GM19043 (cell line): Measurements from ENCODE around the gene RSU1.

Source experiments
- ATAC-seq: cut with Tn5 transposase; IDR thresholded peaks from one replicate; pipeline ENCODE4 v1.9.1; 2021; ENCODE audit warnings: low read depth; ENCODE audit not compliant: unreplicated experiment

Gene RSU1

GRCh38 chr10:16745061-16745460 lies 72.2 kb downstream of the RSU1 start:
- ATAC-seq = no peak

GRCh38 chr10:16742165-16742960 lies 74.9 kb downstream of the RSU1 start:
- ATAC-seq = no peak

GRCh38 chr10:16741540-16741939 lies 75.7 kb downstream of the RSU1 start:
- ATAC-seq = no peak

- ATAC-seq = no peak
Observed at GRCh38 chr10:16737420-16737819, 79.8 kb downstream of the RSU1 start.

GRCh38 chr10:16735671-16736070 lies 81.6 kb downstream of the RSU1 start:
- ATAC-seq = no peak

- no peak for ATAC-seq
Observed at GRCh38 chr10:16732376-16732775, 84.8 kb downstream of the RSU1 start.

GRCh38 chr10:16728266-16728665 lies 89.0 kb downstream of the RSU1 start:
- ATAC-seq = no peak

GRCh38 chr10:16727666-16728065 lies 89.6 kb downstream of the RSU1 start:
- ATAC-seq = no peak

- ATAC-seq = no peak
Observed at GRCh38 chr10:16724509-16724908, 92.7 kb downstream of the RSU1 start.

- ATAC-seq = no peak
Observed at GRCh38 chr10:16720812-16721211, 96.4 kb downstream of the RSU1 start.

- no peak for ATAC-seq
Observed at GRCh38 chr10:16717622-16718395, 99.4 kb downstream of the RSU1 start.

- ATAC-seq = no peak
Observed at GRCh38 chr10:16716051-16716450, 101.2 kb downstream of the RSU1 start.

- no peak for ATAC-seq
Observed at GRCh38 chr10:16713290-16713689, 103.9 kb downstream of the RSU1 start.

GRCh38 chr10:16712883-16713282 lies 104.3 kb downstream of the RSU1 start:
- no peak for ATAC-seq

- ATAC-seq = no peak
Observed at GRCh38 chr10:16700331-16700730, 116.9 kb downstream of the RSU1 start.

- ATAC-seq = no peak
Observed at GRCh38 chr10:16699435-16700057, 117.7 kb downstream of the RSU1 start.

- ATAC-seq = no peak
Observed at GRCh38 chr10:16698461-16698860, 118.8 kb downstream of the RSU1 start.

GRCh38 chr10:16690417-16690816 lies 126.8 kb downstream of the RSU1 start:
- no peak for ATAC-seq

GRCh38 chr10:16689696-16690095 lies 127.5 kb downstream of the RSU1 start:
- no peak for ATAC-seq

- no peak for ATAC-seq
Observed at GRCh38 chr10:16689227-16689626, 128.0 kb downstream of the RSU1 start.
